A673 (cell line): ENCODE data around the gene SLC6A6. TPM values are rescaled to one million over a fixed set of nuclear protein-coding genes. Genes with fewer than 3 reads are reported as not detected.

Source experiments
- BruUV-seq: library from RNA; stranded (reverse); fragments of 400-500 nt; replicated peaks from 2 replicates; lab custom pipeline; 2021; lab: Mats Ljungman, UMichigan
- CTCF ChIA-PET: fragments of 300-600 bp; sonication (Branson Sonifier 250); formaldehyde crosslinking; loops from one replicate; lab custom pipeline; 2022; ENCODE audit warnings: antibody characterized with exemption; lab: Charles Lee
- POLR2A ChIA-PET: fragments of 300-600 bp; sonication (Branson Sonifier 250); formaldehyde crosslinking; loops from one replicate; lab custom pipeline; 2022; ENCODE audit warnings: antibody characterized with exemption; ENCODE audit not compliant: low non-redundant PET; lab: Charles Lee
- DNase-seq: peaks from one replicate; pipeline ENCODE4 v3.0.0-alpha.2; 2015; ENCODE audit warnings: low spot score
- H3K27ac ChIP-seq: fragments of 200-600 bp; sonication (generic); 2 replicates; pipeline ENCODE4 v1.5.1; 2016; ENCODE audit warnings: mixed run types, low read depth, mild to moderate bottlenecking, mixed read lengths, antibody characterized with exemption, low read length; ENCODE audit not compliant: poor library complexity, severe bottlenecking
- H3K27me3 ChIP-seq: fragments of 200-600 bp; sonication (generic); replicated peaks from 2 replicates; pipeline ENCODE4 v1.6.1; 2017; ENCODE audit warnings: mixed run types, low read depth, mild to moderate bottlenecking, mixed read lengths, antibody characterized with exemption, low read length; ENCODE audit not compliant: insufficient read depth, poor library complexity
- H3K36me3 ChIP-seq: fragments of 200-600 bp; sonication (generic); 2 replicates; pipeline ENCODE4 v1.6.1; 2016; ENCODE audit warnings: mixed run types, mild to moderate bottlenecking, mixed read lengths, antibody characterized with exemption, low read length; ENCODE audit not compliant: insufficient read depth, poor library complexity, severe bottlenecking
- H3K4me1 ChIP-seq: fragments of 200-600 bp; sonication (generic); 2 replicates; pipeline ENCODE4 v1.6.1; 2017; ENCODE audit warnings: mixed run types, mild to moderate bottlenecking, mixed read lengths, antibody characterized with exemption, low read length; ENCODE audit not compliant: insufficient read depth, poor library complexity, severe bottlenecking
- H3K4me3 ChIP-seq: fragments of 200-600 bp; sonication (generic); 2 replicates; pipeline ENCODE4 v1.5.1; 2016; ENCODE audit warnings: low read depth, mixed run types, mild to moderate bottlenecking, mixed read lengths, low read length; ENCODE audit not compliant: poor library complexity, severe bottlenecking
- H3K9me3 ChIP-seq: fragments of 200-600 bp; sonication (generic); 2 replicates; pipeline ENCODE4 v1.6.1; 2016; ENCODE audit warnings: mixed run types, low read depth, mild to moderate bottlenecking, mixed read lengths, antibody characterized with exemption, low read length; ENCODE audit not compliant: poor library complexity, severe bottlenecking
- CTCF ChIP-seq: fragments of 300-800, 200-600 bp; sonication (generic); conservative IDR thresholded peaks from 2 replicates; pipeline ENCODE4 v1.5.1; 2017; ENCODE audit warnings: low read depth, mild to moderate bottlenecking, antibody characterized with exemption, low read length, moderate library complexity, mixed read lengths
- EZH2 ChIP-seq: fragments of 200-600 bp; sonication (generic); IDR thresholded peaks from 2 replicates; pipeline ENCODE4 v1.6.1; 2017; ENCODE audit warnings: borderline replicate concordance, low read depth, mild to moderate bottlenecking, mixed read lengths, antibody characterized with exemption, low read length; ENCODE audit not compliant: poor library complexity, severe bottlenecking
- intact Hi-C: fragments of 100-400 bp; cut with micrococcal nuclease; formaldehyde crosslinking; loops from one replicate; pipeline ENCODE4 v1.10.0; 2022; ENCODE audit not compliant: unreplicated experiment
- total RNA-seq: library from RNA; stranded (reverse); gene quantifications from 2 replicates; pipeline ENCODE4 v1.2.3, GENCODE V29; 2021

SLC6A6 gene
- total RNA-seq, 1 experiment from 2014 or later, result 55.1 TPM

GRCh38 chr3:14415501-14415900 lies 13.1 kb downstream of the SLC6A6 start:
- H3K4me1 ChIP-seq, result no peaks in the 10 kb centered on the region
- DNase-seq, result no peak
- ChIA-PET CTCF (no interaction called here), POLR2A (no interaction called here)
- H3K36me3 ChIP-seq, result no peaks in the 10 kb centered on the region
- H3K27ac ChIP-seq, result no peak overlapping the region
- no TSS peak for BruUV-seq
- intact Hi-C loops, result no loop called here
- H3K4me3 ChIP-seq, result no peak overlapping the region
- TF ChIP-seq CTCF (no peak), EZH2 (no peak)
- H3K9me3 ChIP-seq, result no peaks in the 10 kb centered on the region
- no peaks in the 10 kb centered on the region for H3K27me3 ChIP-seq

GRCh38 chr3:14416453-14416852 lies 14.0 kb downstream of the SLC6A6 start:
- no peak overlapping the region for H3K4me3 ChIP-seq
- CTCF ChIA-PET, result no interaction called here
- POLR2A ChIA-PET, result no interaction called here
- TF ChIP-seq CTCF (no peak), EZH2 (no peak)
- no peaks in the 10 kb centered on the region for H3K36me3 ChIP-seq
- H3K27ac ChIP-seq, result peak overlapping the region; percentile 10
- no TSS peak for BruUV-seq
- intact Hi-C loops, result no loop called here
- no peaks in the 10 kb centered on the region for H3K27me3 ChIP-seq
- no peaks in the 10 kb centered on the region for H3K4me1 ChIP-seq
- H3K9me3 ChIP-seq, result no peaks in the 10 kb centered on the region
- no peak for DNase-seq

- Histone ChIP-seq H3K4me1 (no peaks in the 10 kb centered on the region), H3K27ac (no peak overlapping the region), H3K36me3 (no peaks in the 10 kb centered on the region), H3K9me3 (no peaks in the 10 kb centered on the region), H3K27me3 (no peaks in the 10 kb centered on the region), H3K4me3 (no peak overlapping the region)
- no peak for DNase-seq
- CTCF ChIA-PET, result no interaction called here
- no peak for TF ChIP-seq EZH2
- TF ChIP-seq CTCF, result no peak
- POLR2A ChIA-PET, result no interaction called here
- intact Hi-C loops, result no loop called here
- BruUV-seq, result no TSS peak
Measured at GRCh38 chr3:14418296-14419250, 16.2 kb downstream of the SLC6A6 start.
